Prostate gland (tissue), 2 donors: Measurements from ENCODE around the gene BRME1.

Experiments used
- POLR2A ChIP-seq: fragments of 450-650 bp; IDR thresholded peaks from one replicate; pipeline ENCODE4 v1.6.1; 2016; ENCODE audit warnings: antibody characterized with exemption, mild to moderate bottlenecking
- POLR2AphosphoS5 ChIP-seq: sonication (generic); formaldehyde crosslinking; IDR thresholded peaks from one replicate; pipeline ENCODE4 v1.6.1; 2017; ENCODE audit warnings: antibody characterized with exemption
- TF ChIP-seq, protein P1 (sequence below), 4 experiments: fragments of 200-600 bp in 2 of 4; fragments of 450-650 bp in 2 of 4; sonication (generic) in 2 of 4; IDR thresholded peaks; 1 replicate in 3 of 4; 2 replicates in 1 of 4; pipeline ENCODE4 v1.5.1; 2016 to 2019; ENCODE audit warnings: antibody characterized with exemption in 4 of 4, mild to moderate bottlenecking in 2 of 4, moderate library complexity in 2 of 4

DNA sequence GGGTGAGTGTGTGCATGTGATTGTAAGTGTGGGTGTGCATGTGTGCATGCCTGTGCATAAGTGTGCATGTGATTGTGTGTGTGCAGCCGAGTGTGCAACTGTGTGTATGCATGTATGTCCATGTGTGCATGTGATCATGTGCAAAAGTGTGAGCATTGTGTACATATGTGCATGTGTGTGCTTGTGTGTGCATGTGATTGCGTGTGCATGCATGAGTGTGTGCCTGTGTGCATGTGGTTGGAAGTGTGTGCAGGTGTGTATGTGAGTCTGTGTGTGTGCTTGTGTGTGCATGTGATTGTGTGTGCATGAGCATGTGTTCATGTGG, 28.8 kb upstream of the BRME1 start:
- TF ChIP-seq, protein P1, sequence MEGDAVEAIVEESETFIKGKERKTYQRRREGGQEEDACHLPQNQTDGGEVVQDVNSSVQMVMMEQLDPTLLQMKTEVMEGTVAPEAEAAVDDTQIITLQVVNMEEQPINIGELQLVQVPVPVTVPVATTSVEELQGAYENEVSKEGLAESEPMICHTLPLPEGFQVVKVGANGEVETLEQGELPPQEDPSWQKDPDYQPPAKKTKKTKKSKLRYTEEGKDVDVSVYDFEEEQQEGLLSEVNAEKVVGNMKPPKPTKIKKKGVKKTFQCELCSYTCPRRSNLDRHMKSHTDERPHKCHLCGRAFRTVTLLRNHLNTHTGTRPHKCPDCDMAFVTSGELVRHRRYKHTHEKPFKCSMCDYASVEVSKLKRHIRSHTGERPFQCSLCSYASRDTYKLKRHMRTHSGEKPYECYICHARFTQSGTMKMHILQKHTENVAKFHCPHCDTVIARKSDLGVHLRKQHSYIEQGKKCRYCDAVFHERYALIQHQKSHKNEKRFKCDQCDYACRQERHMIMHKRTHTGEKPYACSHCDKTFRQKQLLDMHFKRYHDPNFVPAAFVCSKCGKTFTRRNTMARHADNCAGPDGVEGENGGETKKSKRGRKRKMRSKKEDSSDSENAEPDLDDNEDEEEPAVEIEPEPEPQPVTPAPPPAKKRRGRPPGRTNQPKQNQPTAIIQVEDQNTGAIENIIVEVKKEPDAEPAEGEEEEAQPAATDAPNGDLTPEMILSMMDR (IDR thresholded peaks at IDR 0.05): no peak
- TF ChIP-seq POLR2A (no peak), POLR2AphosphoS5 (no peak)
